NCI-H446 treated with DMSO at 0.1 percent for 48 hours (cell line): ENCODE data around the gene SLC22A4.

Experiments
- DNase-seq: peaks from one replicate; lab custom pipeline; 2025; lab: John Stamatoyannopoulos, UW

SLC22A4 gene

GRCh38 chr5:132342291-132343180 is 48.3 kb downstream of the SLC22A4 start:
- DNase-seq, result no peak

DNA sequence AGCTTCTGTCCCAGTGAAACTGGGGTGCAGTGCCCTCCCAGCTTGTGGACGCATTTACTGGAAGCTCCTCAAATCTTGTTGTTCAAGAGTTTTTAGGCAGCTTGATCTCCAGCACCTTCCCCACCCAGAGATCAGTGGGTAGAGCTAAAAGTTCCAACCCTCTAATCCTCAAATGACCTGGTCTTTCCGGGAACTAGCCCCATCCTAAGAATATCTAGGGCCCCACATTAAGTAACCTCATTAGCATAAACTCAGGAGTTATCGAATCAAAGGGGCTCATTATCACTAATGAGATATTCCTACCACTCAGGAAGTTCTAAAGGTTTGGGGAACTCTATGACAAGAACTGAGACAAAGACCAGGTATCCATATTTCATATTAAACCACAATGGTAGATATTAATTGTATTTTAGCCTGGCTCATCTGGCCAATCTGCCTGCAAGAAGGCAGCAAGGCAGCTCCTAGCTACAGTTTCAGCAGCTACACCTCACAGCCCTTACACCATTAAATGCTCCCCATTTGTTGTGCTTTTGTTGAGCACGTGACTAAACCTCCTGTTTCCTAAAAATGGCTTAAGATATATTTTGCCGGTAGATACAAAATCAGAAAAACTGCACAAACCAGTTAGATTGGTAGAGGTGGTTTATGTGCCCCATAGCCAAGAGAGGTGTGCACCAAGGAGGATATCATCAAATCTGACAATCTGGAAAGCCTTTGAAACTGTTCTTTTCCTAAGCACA is 50.8 kb downstream of the SLC22A4 start:
- no peak for DNase-seq

DNA sequence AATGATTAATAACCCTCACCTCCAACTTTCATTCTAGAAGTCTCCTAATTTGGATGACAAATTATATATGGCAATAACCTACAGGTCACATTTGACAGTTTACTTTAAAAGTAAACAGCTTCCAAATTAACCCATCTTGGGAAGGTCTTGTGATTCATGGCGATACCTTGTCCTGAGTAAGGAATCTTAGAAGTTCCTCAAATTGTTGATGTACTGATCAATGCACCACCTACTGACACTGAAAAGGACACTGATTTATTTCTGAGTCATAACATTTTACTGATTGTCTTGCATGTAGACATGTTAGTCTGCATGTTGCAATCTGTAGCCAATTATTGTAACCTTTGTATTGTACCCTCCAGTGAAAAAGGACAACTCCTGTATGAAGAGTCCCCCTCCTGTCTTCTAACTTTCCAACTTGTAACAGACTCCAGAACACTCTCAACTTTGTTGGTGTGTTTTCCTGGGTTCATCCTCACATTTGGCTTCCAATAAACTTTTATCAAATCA is 59.3 kb downstream of the SLC22A4 start:
- DNase-seq, result no peak

GRCh38 chr5:132354381-132355139 is 60.4 kb downstream of the SLC22A4 start:
- no peak for DNase-seq

DNA sequence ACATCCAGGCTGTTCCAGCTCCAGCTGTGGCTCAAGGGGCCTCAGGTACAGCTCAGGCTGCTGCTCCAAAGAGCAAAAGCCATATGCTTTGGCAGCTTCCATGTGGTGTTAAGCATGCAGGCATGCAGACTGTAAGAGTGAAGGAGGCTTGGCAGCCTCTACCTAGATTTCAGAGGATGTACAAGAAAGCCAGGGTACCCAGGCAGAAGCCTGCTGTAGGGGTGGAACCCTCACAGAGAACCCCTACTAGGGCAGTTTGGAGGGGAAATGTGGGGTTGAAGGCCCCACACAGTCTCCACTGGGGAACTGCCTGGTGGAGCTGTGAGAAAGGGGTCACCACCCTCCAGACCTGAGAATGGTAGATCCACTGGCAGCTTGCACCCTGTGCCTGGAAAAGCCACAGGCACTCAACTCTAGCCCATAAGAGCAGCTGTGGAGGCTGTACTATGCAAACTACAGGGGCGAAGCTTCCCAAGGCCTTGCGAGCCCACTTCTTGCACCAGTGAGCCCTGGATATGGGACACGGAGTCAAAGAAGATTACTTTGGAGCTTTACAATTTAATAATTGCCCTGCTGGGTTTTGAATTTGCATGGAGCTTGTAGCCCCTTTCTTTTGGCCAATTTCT is 61.1 kb downstream of the SLC22A4 start:
- no peak for DNase-seq

- DNase-seq, result no peak
Measured at GRCh38 chr5:132358775-132359174, 64.6 kb downstream of the SLC22A4 start.

- no peak for DNase-seq
Measured at GRCh38 chr5:132362086-132362485, 67.9 kb downstream of the SLC22A4 start.

- DNase-seq, result peak; percentile 80
Measured at GRCh38 chr5:132363431-132364112, 69.4 kb downstream of the SLC22A4 start.

- DNase-seq, result peak; percentile 30
Measured at GRCh38 chr5:132364319-132364718, 70.1 kb downstream of the SLC22A4 start.

DNA sequence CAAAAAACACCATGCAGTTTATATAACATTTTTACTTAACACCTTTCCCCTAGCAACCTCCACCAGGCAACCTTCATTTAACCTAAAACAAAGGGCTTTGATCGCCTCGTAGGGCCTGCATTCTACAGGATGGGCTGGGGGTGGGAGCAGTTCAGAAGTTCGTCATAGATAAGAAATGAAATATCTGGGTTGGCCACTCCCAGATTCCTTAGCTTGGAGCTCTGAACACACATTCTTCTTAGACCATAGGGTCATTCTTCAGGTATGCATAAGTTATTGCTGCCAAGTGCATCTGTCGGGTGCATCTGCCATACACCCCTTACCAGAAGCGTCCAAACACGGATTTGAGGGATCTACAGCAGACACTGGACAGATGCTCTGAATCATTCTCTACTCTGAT is 71.0 kb downstream of the SLC22A4 start:
- no peak for DNase-seq

GRCh38 chr5:132368186-132368585 is 74.0 kb downstream of the SLC22A4 start:
- no peak for DNase-seq

- DNase-seq, result peak; percentile 19
Measured at GRCh38 chr5:132369007-132369473, 74.8 kb downstream of the SLC22A4 start.

DNA sequence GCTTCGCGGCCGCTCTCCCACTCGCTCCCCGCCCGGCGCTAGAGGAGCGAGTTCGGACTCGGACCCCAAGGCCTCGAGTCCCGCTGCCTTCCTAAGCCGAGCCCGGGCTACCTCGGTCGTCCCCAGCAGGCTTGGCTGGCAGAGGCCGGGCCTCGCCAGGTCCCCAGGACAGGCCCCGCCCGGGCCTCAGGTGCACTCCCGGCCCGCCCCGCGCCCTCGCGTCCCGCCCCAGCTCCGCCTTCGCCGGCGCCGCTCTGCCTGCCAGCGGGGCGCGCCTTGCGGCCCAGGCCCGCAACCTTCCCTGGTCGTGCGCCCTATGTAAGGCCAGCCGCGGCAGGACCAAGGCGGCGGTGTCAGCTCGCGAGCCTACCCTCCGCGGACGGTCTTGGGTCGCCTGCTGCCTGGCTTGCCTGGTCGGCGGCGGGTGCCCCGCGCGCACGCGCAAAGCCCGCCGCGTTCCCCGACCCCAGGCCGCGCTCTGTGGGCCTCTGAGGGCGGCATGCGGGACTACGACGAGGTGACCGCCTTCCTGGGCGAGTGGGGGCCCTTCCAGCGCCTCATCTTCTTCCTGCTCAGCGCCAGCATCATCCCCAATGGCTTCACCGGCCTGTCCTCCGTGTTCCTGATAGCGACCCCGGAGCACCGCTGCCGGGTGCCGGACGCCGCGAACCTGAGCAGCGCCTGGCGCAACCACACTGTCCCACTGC is 75.4 kb downstream of the SLC22A4 start, which contains the start of gene SLC22A5:
Gene SLC22A5, plus strand, starts transcription at position 237 of the 707 bp plus-strand sequence. Its CDS starts 263 bp downstream, at position 500.
- no peak for DNase-seq

DNA sequence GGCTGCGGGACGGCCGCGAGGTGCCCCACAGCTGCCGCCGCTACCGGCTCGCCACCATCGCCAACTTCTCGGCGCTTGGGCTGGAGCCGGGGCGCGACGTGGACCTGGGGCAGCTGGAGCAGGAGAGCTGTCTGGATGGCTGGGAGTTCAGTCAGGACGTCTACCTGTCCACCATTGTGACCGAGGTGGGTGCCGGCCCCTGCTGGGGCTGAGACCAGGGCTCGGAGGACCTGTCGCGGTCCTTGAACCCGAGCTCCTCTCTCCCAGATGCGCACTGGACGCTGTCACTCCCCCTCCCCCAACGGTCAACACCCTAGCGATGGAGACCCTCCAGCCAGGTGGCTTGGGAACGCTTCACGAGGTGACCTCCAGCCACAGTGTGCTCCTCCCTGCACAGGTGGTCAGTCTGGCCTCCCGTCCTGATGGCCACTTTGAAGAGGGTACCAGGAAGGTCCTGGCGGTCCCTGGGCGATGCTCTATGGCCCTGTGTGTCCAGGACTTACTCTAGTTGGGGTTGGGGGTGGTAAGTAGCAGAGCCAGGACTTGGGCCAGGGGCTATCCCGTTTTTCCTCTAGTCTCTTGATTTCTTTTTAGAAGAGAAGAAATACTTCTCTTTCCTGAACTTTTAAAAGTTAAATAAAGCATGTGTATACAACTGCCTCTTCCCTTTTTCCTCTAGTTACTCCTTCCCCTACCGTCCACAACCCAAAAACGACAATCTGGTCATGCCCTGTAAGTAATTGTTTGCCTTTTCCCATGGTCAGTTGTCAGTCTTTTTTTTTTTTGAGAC is 76.2 kb downstream of the SLC22A4 start:
- no peak for DNase-seq

GRCh38 chr5:132370971-132371602 is 76.9 kb downstream of the SLC22A4 start:
- no peak for DNase-seq

- DNase-seq, result no peak
Measured at GRCh38 chr5:132371603-132371994, 77.4 kb downstream of the SLC22A4 start.

- DNase-seq, result no peak
Measured at GRCh38 chr5:132372127-132372526, 77.9 kb downstream of the SLC22A4 start.

DNA sequence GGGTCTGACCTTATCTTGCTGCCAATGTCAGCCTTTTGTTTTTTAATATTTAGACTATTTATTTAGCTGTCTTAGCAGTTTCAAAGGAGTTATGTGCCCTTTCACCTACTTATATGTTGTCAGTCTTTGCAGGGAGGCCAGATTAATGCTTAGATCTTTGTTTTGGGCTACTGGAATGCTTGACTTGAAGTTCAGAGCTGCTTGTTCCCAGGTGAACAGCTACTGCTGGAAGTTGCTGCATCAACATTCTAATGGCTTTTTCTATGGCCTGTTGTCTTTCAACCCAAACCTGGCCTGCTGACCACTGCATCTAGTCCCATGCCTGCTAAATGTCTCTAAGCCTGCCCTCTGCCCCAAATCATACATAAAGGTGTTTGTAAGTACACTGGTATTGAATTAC is 78.3 kb downstream of the SLC22A4 start:
- no peak for DNase-seq

DNA sequence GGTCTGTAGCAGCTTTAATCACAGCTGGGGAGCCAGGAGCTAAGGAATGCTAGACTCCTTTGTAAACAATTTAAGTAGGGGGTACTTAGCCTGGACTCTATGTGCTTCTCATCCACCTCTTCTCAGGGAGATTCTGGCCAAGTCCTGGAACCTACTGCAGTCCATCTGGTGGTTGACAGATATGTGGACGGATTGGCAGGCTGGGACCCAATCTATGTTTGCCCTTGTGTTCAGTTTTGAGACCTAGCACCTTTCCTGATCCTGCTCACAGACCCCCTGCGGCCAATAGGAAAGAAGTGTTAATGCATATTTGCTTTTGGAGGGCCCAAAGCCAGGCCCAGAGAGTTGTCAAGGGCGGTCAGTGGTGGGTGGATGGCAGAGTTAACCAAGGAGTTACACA is 81.8 kb downstream of the SLC22A4 start:
- DNase-seq, result no peak
